TTC549 (cell line): ENCODE data around the gene SAG.
"Not testable (repeated sequence)": the region's sequence is repeated elsewhere in the genome, so short reads cannot be mapped to it uniquely, and the experiment has no call there.

Experiments
- FAIRE-seq: peaks from 2 replicates; lab custom pipeline; 2012; peaks lifted over from hg19 to GRCh38; lab: Jason Lieb, UNC

Gene SAG

GRCh38 chr2:233332125-233332524 lies 24.5 kb downstream of the SAG start:
- FAIRE-seq: no peak

- FAIRE-seq: no peak
Measured at GRCh38 chr2:233334915-233335314, 27.3 kb downstream of the SAG start.

GRCh38 chr2:233336091-233336490 lies 28.5 kb downstream of the SAG start:
- not testable (repeated sequence) for FAIRE-seq

GRCh38 chr2:233336541-233336940 lies 28.9 kb downstream of the SAG start:
- no peak for FAIRE-seq

GRCh38 chr2:233338046-233338445 lies 30.4 kb downstream of the SAG start:
- FAIRE-seq: no peak

GRCh38 chr2:233338812-233339368 lies 31.3 kb downstream of the SAG start:
- no peak for FAIRE-seq

- no peak for FAIRE-seq
Measured at GRCh38 chr2:233339427-233339826, 31.8 kb downstream of the SAG start.

- FAIRE-seq: no peak
Measured at GRCh38 chr2:233341296-233341695, 33.7 kb downstream of the SAG start.

GRCh38 chr2:233342301-233342700 lies 34.7 kb downstream of the SAG start:
- FAIRE-seq: no peak

- no peak for FAIRE-seq
Measured at GRCh38 chr2:233343171-233343705, 35.6 kb downstream of the SAG start.

- FAIRE-seq: no peak
Measured at GRCh38 chr2:233346376-233346775, 38.8 kb downstream of the SAG start.

- no peak for FAIRE-seq
Measured at GRCh38 chr2:233346930-233347329, 39.3 kb downstream of the SAG start.

- FAIRE-seq: no peak
Measured at GRCh38 chr2:233349005-233349998, 41.7 kb downstream of the SAG start.

GRCh38 chr2:233350708-233351107 lies 43.1 kb downstream of the SAG start:
- no peak for FAIRE-seq

GRCh38 chr2:233351423-233351822 lies 43.8 kb downstream of the SAG start:
- no peak for FAIRE-seq

- FAIRE-seq: no peak
Measured at GRCh38 chr2:233352141-233352842, 44.7 kb downstream of the SAG start.

GRCh38 chr2:233353101-233353768 lies 45.6 kb downstream of the SAG start:
- FAIRE-seq: no peak

GRCh38 chr2:233353769-233354499 lies 46.3 kb downstream of the SAG start, which contains the start of gene DGKD:
Gene DGKD, plus strand, starts transcription at chr2:233354494. Its CDS starts 25 bp downstream, at chr2:233354519.
- FAIRE-seq: no peak

- no peak for FAIRE-seq
Measured at GRCh38 chr2:233354500-233354924, 46.9 kb downstream of the SAG start.

- FAIRE-seq: no peak
Measured at GRCh38 chr2:233354971-233355574, 47.5 kb downstream of the SAG start.

- no peak for FAIRE-seq
Measured at GRCh38 chr2:233355916-233356315, 48.3 kb downstream of the SAG start.
